Esophagus muscularis mucosa (tissue), 4 donors: Measurements from ENCODE around the gene FXYD4.

Experiments used
- CTCF ChIP-seq, 3 experiments: fragments of 200-600 bp in 2 of 3; fragments of 450-650 bp in 1 of 3; sonication (generic) in 2 of 3; IDR thresholded peaks; one replicate each; pipeline ENCODE4 v1.5.1; 2017 to 2019; ENCODE audit warnings: antibody characterized with exemption in 3 of 3, mild to moderate bottlenecking in 2 of 3, moderate library complexity in 1 of 3
- EP300 ChIP-seq: sonication (generic); formaldehyde crosslinking; IDR thresholded peaks from one replicate; pipeline ENCODE4 v1.6.1; 2017; ENCODE audit warnings: antibody characterized with exemption
- POLR2A ChIP-seq: fragments of 450-650 bp; IDR thresholded peaks from one replicate; pipeline ENCODE4 v1.6.1; 2017; ENCODE audit warnings: antibody characterized with exemption, moderate library complexity, mild to moderate bottlenecking, low read depth
- POLR2AphosphoS5 ChIP-seq, 2 donors: sonication (generic); formaldehyde crosslinking; IDR thresholded peaks; one replicate each; pipeline ENCODE4 v1.6.1; 2017; ENCODE audit warnings: antibody characterized with exemption in 2 of 2

GRCh38 chr10:43371418-43371817 lies at the start of gene FXYD4:
- TF ChIP-seq POLR2A (no peak), CTCF (IDR thresholded peaks at IDR 0.05) (no peak), POLR2AphosphoS5 (IDR thresholded peaks at IDR 0.05) (no peak), EP300 (no peak)
